ENCODE results near the gene CTIF. TPM values are rescaled to one million over a fixed set of nuclear protein-coding genes. Genes with fewer than 3 reads are reported as not detected.

CTIF gene
- total RNA-seq, 1 experiment from 2014 or later: 26.5 TPM

- in situ Hi-C loops (cut with HindIII; ENCODE audit: low pct_unique_long_range_greater_than_20kb, low sequenced_read_pairs): no loop called here
- TF ChIP-seq SIN3A (IDR thresholded peaks at IDR 0.05; ENCODE audit: borderline replicate concordance, insufficient read depth, low read depth, low read length) (no peak), TCF7L2 (IDR thresholded peaks at IDR 0.05; ENCODE audit: low read depth, low read length) (no peak), POLR2AphosphoS5 (IDR thresholded peaks at IDR 0.05; ENCODE audit: low read depth, low read length) (no peak), CTCF (IDR thresholded peaks at IDR 0.05) (no peak)
- TF ChIP-seq, protein P1, sequence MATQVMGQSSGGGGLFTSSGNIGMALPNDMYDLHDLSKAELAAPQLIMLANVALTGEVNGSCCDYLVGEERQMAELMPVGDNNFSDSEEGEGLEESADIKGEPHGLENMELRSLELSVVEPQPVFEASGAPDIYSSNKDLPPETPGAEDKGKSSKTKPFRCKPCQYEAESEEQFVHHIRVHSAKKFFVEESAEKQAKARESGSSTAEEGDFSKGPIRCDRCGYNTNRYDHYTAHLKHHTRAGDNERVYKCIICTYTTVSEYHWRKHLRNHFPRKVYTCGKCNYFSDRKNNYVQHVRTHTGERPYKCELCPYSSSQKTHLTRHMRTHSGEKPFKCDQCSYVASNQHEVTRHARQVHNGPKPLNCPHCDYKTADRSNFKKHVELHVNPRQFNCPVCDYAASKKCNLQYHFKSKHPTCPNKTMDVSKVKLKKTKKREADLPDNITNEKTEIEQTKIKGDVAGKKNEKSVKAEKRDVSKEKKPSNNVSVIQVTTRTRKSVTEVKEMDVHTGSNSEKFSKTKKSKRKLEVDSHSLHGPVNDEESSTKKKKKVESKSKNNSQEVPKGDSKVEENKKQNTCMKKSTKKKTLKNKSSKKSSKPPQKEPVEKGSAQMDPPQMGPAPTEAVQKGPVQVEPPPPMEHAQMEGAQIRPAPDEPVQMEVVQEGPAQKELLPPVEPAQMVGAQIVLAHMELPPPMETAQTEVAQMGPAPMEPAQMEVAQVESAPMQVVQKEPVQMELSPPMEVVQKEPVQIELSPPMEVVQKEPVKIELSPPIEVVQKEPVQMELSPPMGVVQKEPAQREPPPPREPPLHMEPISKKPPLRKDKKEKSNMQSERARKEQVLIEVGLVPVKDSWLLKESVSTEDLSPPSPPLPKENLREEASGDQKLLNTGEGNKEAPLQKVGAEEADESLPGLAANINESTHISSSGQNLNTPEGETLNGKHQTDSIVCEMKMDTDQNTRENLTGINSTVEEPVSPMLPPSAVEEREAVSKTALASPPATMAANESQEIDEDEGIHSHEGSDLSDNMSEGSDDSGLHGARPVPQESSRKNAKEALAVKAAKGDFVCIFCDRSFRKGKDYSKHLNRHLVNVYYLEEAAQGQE (IDR thresholded peaks at IDR 0.05; ENCODE audit: insufficient read depth in 1 of 2, low read depth in 2 of 2, low read length in 1 of 2): no peak
- Histone ChIP-seq H3K36me3 (ENCODE audit: control insufficient read depth, insufficient read depth, low read length) (no peaks in the 10 kb centered on the region), H3K9me3 (ENCODE audit: control insufficient read depth, insufficient read depth, low read depth, low read length) (no peaks in the 10 kb centered on the region), H3K4me1 (ENCODE audit: control insufficient read depth, insufficient read depth, low read length) (no peaks in the 10 kb centered on the region), H3K27me3 (ENCODE audit: control insufficient read depth, insufficient read depth, low read length) (no peaks in the 10 kb centered on the region), H3K27ac (ENCODE audit: low read length) (no peak overlapping the region), H3K4me3 (ENCODE audit: low read depth in 2 of 2, low read length in 2 of 2) (no peak overlapping the region)
- BruUV-seq (replicated peaks): no TSS peak
- intact Hi-C loops (cut with micrococcal nuclease; ENCODE audit: unreplicated experiment): no loop called here
- ChIA-PET CTCF (no interaction called here), POLR2A (no interaction called here)
- DNase-seq (ENCODE audit: low read depth, low spot score) (no peak), ATAC-seq (no peak)
These were observed 274.5 kb downstream of the CTIF start for GRCh38 chr18:48813321-48813720.

DNA sequence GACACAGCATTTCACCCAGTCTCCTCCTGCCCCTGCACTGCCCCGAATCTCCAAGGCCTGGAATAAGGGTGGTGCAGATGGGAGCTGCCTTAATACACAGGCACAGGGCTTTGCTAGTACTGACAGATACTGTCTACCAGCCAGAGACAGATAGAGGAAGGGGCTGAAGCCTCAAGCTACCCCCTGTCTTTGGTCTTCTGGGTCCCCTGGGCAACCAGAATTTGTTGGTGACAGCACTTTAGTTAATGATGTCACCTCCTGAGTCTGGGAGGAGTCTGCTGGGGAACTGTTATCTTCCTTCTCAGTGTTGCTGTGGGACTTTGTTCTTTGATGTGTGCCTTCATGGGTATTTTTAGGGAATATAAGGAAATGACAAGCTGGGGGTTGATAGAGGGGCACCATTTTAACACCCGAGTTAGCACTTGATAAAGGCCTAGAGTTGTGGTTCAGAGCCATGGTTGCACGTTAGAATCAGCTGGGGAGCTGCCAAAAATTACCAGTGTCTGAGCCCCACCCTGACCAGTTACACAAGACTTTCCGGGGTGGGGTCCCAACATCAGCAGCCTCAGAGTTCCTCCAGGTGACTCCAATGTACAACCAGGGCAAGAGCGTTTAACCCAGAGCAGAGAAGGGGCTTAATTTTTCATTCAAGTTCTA is 275.1 kb downstream of the CTIF start:
- Histone ChIP-seq H3K27me3 (ENCODE audit: control insufficient read depth, insufficient read depth, low read length) (no peaks in the 10 kb centered on the region), H3K27ac (ENCODE audit: low read length) (no peak overlapping the region), H3K4me1 (ENCODE audit: control insufficient read depth, insufficient read depth, low read length) (no peaks in the 10 kb centered on the region), H3K4me3 (ENCODE audit: low read depth in 2 of 2, low read length in 2 of 2) (no peak overlapping the region), H3K9me3 (ENCODE audit: control insufficient read depth, insufficient read depth, low read depth, low read length) (no peaks in the 10 kb centered on the region), H3K36me3 (ENCODE audit: control insufficient read depth, insufficient read depth, low read length) (no peaks in the 10 kb centered on the region)
- CTCF ChIA-PET: no interaction called here
- no TSS peak for BruUV-seq (replicated peaks)
- no peak for TF ChIP-seq TCF7L2 (IDR thresholded peaks at IDR 0.05; ENCODE audit: low read depth, low read length)
- no peak for TF ChIP-seq POLR2AphosphoS5 (IDR thresholded peaks at IDR 0.05; ENCODE audit: low read depth, low read length)
- no peak for TF ChIP-seq CTCF (IDR thresholded peaks at IDR 0.05)
- TF ChIP-seq SIN3A (IDR thresholded peaks at IDR 0.05; ENCODE audit: borderline replicate concordance, insufficient read depth, low read depth, low read length): no peak
- TF ChIP-seq, protein P1 (IDR thresholded peaks at IDR 0.05; ENCODE audit: insufficient read depth in 1 of 2, low read depth in 2 of 2, low read length in 1 of 2): no peak
- intact Hi-C loops (cut with micrococcal nuclease; ENCODE audit: unreplicated experiment): no loop called here
- ATAC-seq (no peak), DNase-seq (ENCODE audit: low read depth, low spot score) (no peak)
- POLR2A ChIA-PET: no interaction called here
- in situ Hi-C loops (cut with HindIII; ENCODE audit: low pct_unique_long_range_greater_than_20kb, low sequenced_read_pairs): no loop called here
